Caco-2 (cell line): ENCODE data around the gene LRRC38. TPM values are rescaled to one million over a fixed set of nuclear protein-coding genes. Genes with fewer than 3 reads are reported as not detected.

ENCODE experiments used
- BruUV-seq: library from RNA; stranded (reverse); fragments of 400-500 nt; replicated peaks from 2 replicates; lab custom pipeline; 2021; lab: Mats Ljungman, UMichigan
- CTCF ChIA-PET: fragments of 300-600 bp; sonication (Branson Sonifier 250); formaldehyde crosslinking; loops from one replicate; lab custom pipeline; 2022; ENCODE audit warnings: antibody characterized with exemption; lab: Charles Lee
- POLR2A ChIA-PET: fragments of 300-600 bp; sonication (Branson Sonifier 250); formaldehyde crosslinking; loops from one replicate; lab custom pipeline; 2022; ENCODE audit warnings: antibody characterized with exemption; lab: Charles Lee
- DNase-seq, 2 experiments: peaks; one replicate each; pipeline versions ENCODE4 v3.0.0 to v3.0.0-alpha.2; 2020 to 2022
- H3K27me3 ChIP-seq: replicated peaks from 2 replicates; pipeline ENCODE4 v1.6.0; 2011; ENCODE audit warnings: low read length; ENCODE audit not compliant: control insufficient read depth, insufficient read depth
- H3K36me3 ChIP-seq: 2 replicates; pipeline ENCODE4 v1.5.1; 2011; ENCODE audit warnings: low read length; ENCODE audit not compliant: control insufficient read depth, insufficient read depth
- H3K4me1 ChIP-seq: fragments of 250-450 bp; sonication (Bioruptor Pico); 2 replicates; pipeline ENCODE4 v1.5.1; 2020; ENCODE audit warnings: mild to moderate bottlenecking
- H3K4me3 ChIP-seq: 2 replicates; pipeline ENCODE4 v1.5.1; 2011; ENCODE audit warnings: low read depth, mild to moderate bottlenecking, control low read depth, low read length
- H3K9me3 ChIP-seq: fragments of 250-450 bp; sonication (Bioruptor Pico); 2 replicates; pipeline ENCODE4 v1.5.1; 2020; ENCODE audit warnings: mild to moderate bottlenecking, moderate library complexity
- H3K27ac Mint-ChIP-seq: one replicate; pipeline ENCODE4 v1.8.0; 2022; ENCODE audit warnings: mixed read lengths; ENCODE audit not compliant: unreplicated experiment
- H3K27me3 Mint-ChIP-seq: one replicate; pipeline ENCODE4 v1.8.0; 2022; ENCODE audit warnings: mixed read lengths; ENCODE audit not compliant: insufficient read depth, unreplicated experiment
- H3K36me3 Mint-ChIP-seq: one replicate; pipeline ENCODE4 v1.8.0; 2022; ENCODE audit warnings: mild to moderate bottlenecking, mixed read lengths; ENCODE audit not compliant: insufficient read depth, unreplicated experiment
- H3K4me1 Mint-ChIP-seq: one replicate; pipeline ENCODE4 v1.8.0; 2022; ENCODE audit warnings: low read depth, mixed read lengths; ENCODE audit not compliant: unreplicated experiment
- H3K4me3 Mint-ChIP-seq: one replicate; pipeline ENCODE4 v1.8.0; 2022; ENCODE audit warnings: mild to moderate bottlenecking, moderate library complexity, mixed read lengths; ENCODE audit not compliant: unreplicated experiment
- H3K9me3 Mint-ChIP-seq: one replicate; pipeline ENCODE4 v1.8.0; 2022; ENCODE audit warnings: mixed read lengths; ENCODE audit not compliant: unreplicated experiment
- intact Hi-C: fragments of 100-400 bp; cut with micrococcal nuclease; formaldehyde crosslinking; loops from one replicate; pipeline ENCODE4 v1.10.0; 2022; ENCODE audit not compliant: unreplicated experiment
- total RNA-seq: library from RNA; stranded (reverse); gene quantifications from 2 replicates; pipeline ENCODE4 v1.2.3, GENCODE V29; 2022
- TF ChIP-seq, protein P1 (sequence below), 2 experiments: fragments of 200-600 bp in 1 of 2; IDR thresholded peaks; 1 replicate in 1 of 2; 2 replicates in 1 of 2; pipeline versions ENCODE4 v1.5.1 to v1.8.0; 2011 to 2022; ENCODE audit warnings: antibody characterized with exemption in 1 of 2, control low read depth in 1 of 2, inconsistent platforms in 1 of 2, low read depth in 1 of 2, low read length in 1 of 2, mild to moderate bottlenecking in 1 of 2, moderate library complexity in 1 of 2; ENCODE audit not compliant: insufficient read depth in 1 of 2, severe bottlenecking in 1 of 2, unreplicated experiment in 1 of 2

Gene LRRC38
- total RNA-seq, 1 experiment from 2014 or later = not detected

DNA sequence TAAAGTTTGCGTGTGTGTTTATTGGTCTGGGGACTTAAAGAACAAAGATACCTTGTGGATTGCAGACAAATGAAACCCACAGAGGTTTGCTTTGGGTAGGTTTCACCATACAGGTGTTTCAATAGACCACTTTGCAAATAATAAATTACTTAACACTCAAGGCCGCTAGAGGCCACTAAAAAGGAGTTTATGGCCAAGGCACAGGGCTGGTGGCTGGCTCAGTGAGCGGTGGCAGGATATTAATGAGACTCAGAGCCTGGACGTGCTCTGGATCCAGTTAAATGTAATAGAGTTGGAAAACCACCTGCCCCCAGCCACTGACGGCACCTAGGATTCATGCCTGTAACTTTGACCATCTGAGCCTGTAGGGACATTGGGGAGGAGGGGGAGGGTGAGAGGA lies 44.5 kb downstream of the LRRC38 start:
- no peak overlapping the region for H3K4me3 Mint-ChIP-seq
- Histone ChIP-seq H3K36me3 (no peaks in the 10 kb centered on the region), H3K4me1 (no peaks in the 10 kb centered on the region), H3K4me3 (no peak overlapping the region), H3K27me3 (no peaks in the 10 kb centered on the region), H3K9me3 (no peaks in the 10 kb centered on the region)
- peak in 1 of 2 experiments; percentile 9 for DNase-seq
- no peaks in the 10 kb centered on the region for H3K9me3 Mint-ChIP-seq
- ChIA-PET POLR2A (no interaction called here), CTCF (no interaction called here)
- no TSS peak for BruUV-seq
- TF ChIP-seq, protein P1, sequence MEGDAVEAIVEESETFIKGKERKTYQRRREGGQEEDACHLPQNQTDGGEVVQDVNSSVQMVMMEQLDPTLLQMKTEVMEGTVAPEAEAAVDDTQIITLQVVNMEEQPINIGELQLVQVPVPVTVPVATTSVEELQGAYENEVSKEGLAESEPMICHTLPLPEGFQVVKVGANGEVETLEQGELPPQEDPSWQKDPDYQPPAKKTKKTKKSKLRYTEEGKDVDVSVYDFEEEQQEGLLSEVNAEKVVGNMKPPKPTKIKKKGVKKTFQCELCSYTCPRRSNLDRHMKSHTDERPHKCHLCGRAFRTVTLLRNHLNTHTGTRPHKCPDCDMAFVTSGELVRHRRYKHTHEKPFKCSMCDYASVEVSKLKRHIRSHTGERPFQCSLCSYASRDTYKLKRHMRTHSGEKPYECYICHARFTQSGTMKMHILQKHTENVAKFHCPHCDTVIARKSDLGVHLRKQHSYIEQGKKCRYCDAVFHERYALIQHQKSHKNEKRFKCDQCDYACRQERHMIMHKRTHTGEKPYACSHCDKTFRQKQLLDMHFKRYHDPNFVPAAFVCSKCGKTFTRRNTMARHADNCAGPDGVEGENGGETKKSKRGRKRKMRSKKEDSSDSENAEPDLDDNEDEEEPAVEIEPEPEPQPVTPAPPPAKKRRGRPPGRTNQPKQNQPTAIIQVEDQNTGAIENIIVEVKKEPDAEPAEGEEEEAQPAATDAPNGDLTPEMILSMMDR (IDR thresholded peaks at IDR 0.05; ENCODE audit: insufficient read depth in 1 of 2, low read depth in 1 of 2, low read length in 1 of 2, severe bottlenecking in 1 of 2, unreplicated experiment in 1 of 2) = peak; percentile 10
- no peak overlapping the region for H3K27ac Mint-ChIP-seq
- intact Hi-C loops = no loop called here
- no peaks in the 10 kb centered on the region for H3K4me1 Mint-ChIP-seq
- H3K27me3 Mint-ChIP-seq = peaks cover 2% of the 10 kb centered on the region
- H3K36me3 Mint-ChIP-seq = no peaks in the 10 kb centered on the region

DNA sequence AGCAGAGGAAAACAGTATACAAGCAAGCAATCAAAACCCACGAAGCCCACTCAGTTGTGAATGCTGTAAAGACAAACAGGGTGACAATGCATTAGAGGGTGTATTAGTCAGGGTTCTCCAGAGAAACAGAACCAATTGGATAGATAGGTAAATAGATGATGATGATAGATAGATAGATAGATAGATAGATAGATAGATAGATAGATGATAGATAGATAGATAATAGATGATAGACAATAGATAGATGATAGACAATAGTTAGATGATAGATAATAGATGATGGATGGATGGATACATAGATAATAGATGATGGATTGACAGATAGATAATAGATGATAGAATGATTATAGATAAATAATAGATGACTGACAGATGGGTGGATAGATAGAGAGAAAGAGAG lies 48.3 kb downstream of the LRRC38 start:
- TF ChIP-seq, protein P1 (IDR thresholded peaks at IDR 0.05; ENCODE audit: insufficient read depth in 1 of 2, low read depth in 1 of 2, low read length in 1 of 2, severe bottlenecking in 1 of 2, unreplicated experiment in 1 of 2) = no peak
- H3K27me3 ChIP-seq = no peaks in the 10 kb centered on the region
- H3K4me3 ChIP-seq = no peak overlapping the region
- ChIA-PET POLR2A (no interaction called here), CTCF (no interaction called here)
- Mint-ChIP-seq H3K9me3 (no peaks in the 10 kb centered on the region), H3K4me1 (no peaks in the 10 kb centered on the region), H3K36me3 (no peaks in the 10 kb centered on the region), H3K4me3 (no peak overlapping the region), H3K27ac (no peak overlapping the region), H3K27me3 (no peaks in the 10 kb centered on the region)
- no peaks in the 10 kb centered on the region for H3K36me3 ChIP-seq
- DNase-seq = no peak
- intact Hi-C loops = no loop called here
- no peaks in the 10 kb centered on the region for H3K9me3 ChIP-seq
- no peaks in the 10 kb centered on the region for H3K4me1 ChIP-seq
- no TSS peak for BruUV-seq

DNA sequence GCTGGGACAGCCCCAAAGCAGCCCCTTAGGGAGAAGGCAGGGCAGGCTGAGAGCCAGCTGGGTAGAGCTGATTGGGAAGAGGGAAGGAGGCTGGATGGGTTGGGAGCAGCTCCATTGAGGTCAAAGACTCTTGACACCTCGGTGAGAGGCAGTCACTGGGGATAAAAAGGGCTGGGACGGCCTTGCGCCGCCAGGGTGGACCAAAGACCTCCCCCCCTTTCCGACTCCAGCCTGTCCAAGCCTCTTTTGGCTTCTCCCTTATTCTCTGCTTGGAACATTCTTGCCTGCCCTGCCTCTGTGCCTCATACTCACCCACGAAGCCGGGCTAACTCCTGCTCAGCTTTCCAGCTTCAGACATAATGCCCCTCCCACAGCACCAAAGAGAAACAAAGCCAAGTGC lies 51.1 kb downstream of the LRRC38 start:
- H3K36me3 ChIP-seq = no peaks in the 10 kb centered on the region
- no peaks in the 10 kb centered on the region for H3K36me3 Mint-ChIP-seq
- CTCF ChIA-PET = no interaction called here
- H3K4me3 ChIP-seq = no peak overlapping the region
- no peaks in the 10 kb centered on the region for H3K27me3 Mint-ChIP-seq
- H3K4me1 Mint-ChIP-seq = no peaks in the 10 kb centered on the region
- no peaks in the 10 kb centered on the region for H3K9me3 ChIP-seq
- H3K4me1 ChIP-seq = no peaks in the 10 kb centered on the region
- no peak for DNase-seq
- H3K4me3 Mint-ChIP-seq = no peak overlapping the region
- intact Hi-C loops = no loop called here
- peaks cover 2% of the 10 kb centered on the region for H3K9me3 Mint-ChIP-seq
- H3K27ac Mint-ChIP-seq = no peak overlapping the region
- no TSS peak for BruUV-seq
- POLR2A ChIA-PET = no interaction called here
- no peaks in the 10 kb centered on the region for H3K27me3 ChIP-seq
- TF ChIP-seq, protein P1 (IDR thresholded peaks at IDR 0.05; ENCODE audit: insufficient read depth in 1 of 2, low read depth in 1 of 2, low read length in 1 of 2, severe bottlenecking in 1 of 2, unreplicated experiment in 1 of 2) = no peak
